ENCODE measurements around the gene NEURL1B. TPM values are rescaled to one million over a fixed set of nuclear protein-coding genes. Genes with fewer than 3 reads are reported as not detected.

NEURL1B gene
- total and polyA plus RNA-seq, 4 donors, result 1.5 to 10.0 (median 5.5) TPM

- no peaks in the 10 kb centered on the region for H3K9me3 ChIP-seq (ENCODE audit: control insufficient read depth in 4 of 4, low read length in 3 of 4)
- DNase-seq (ENCODE audit: low spot score), result no peak
- peak overlapping the region in 1 of 2 donors; percentile 14 for H3K27ac ChIP-seq (ENCODE audit: low read depth in 1 of 2, low read length in 2 of 2)
- H3K36me3 ChIP-seq (ENCODE audit: control insufficient read depth in 4 of 4, insufficient read depth in 3 of 4, low read depth in 1 of 4, low read length in 3 of 4), result no peaks in the 10 kb centered on the region
- H3K4me1 ChIP-seq (ENCODE audit: control insufficient read depth in 4 of 4, insufficient read depth in 4 of 4, low read length in 3 of 4), result peaks cover 3 to 9% (median 5%) of the 10 kb centered on the region in 4 donors
- WGBS, result 85% methylated on average over 24 of the region's 24 CpGs
- H3K9ac ChIP-seq (ENCODE audit: low read depth in 1 of 2, low read length in 2 of 2), result no peak overlapping the region
- no peak overlapping the region for H3K4me3 ChIP-seq (ENCODE audit: low read depth in 1 of 3, low read length in 3 of 3)
- TF ChIP-seq HNF4G (IDR thresholded peaks at IDR 0.05) (no peak), FOXA2 (IDR thresholded peaks at IDR 0.05) (no peak), TAF1 (conservative IDR thresholded peaks at IDR 0.05) (no peak), REST (IDR thresholded peaks at IDR 0.05) (no peak), GABPA (IDR thresholded peaks at IDR 0.05 in 1 of 2, conservative IDR thresholded peaks at IDR 0.05 in 1 of 2) (no peak)
- no peaks in the 10 kb centered on the region for H3K27me3 ChIP-seq (ENCODE audit: control insufficient read depth in 4 of 4, insufficient read depth in 4 of 4, low read length in 3 of 4)
Measured at GRCh38 chr5:172690258-172691075, 49.4 kb downstream of the NEURL1B start.

- no peak overlapping the region for H3K9ac ChIP-seq (ENCODE audit: low read depth in 1 of 2, low read length in 2 of 2)
- no peaks in the 10 kb centered on the region for H3K27me3 ChIP-seq (ENCODE audit: control insufficient read depth in 4 of 4, insufficient read depth in 4 of 4, low read length in 3 of 4)
- 90% methylated on average over 7 of the region's 7 CpGs for WGBS
- no peak for DNase-seq (ENCODE audit: low spot score)
- no peak overlapping the region for H3K4me3 ChIP-seq (ENCODE audit: low read depth in 1 of 3, low read length in 3 of 3)
- no peak for TF ChIP-seq HNF4A (conservative IDR thresholded peaks at IDR 0.05)
- TF ChIP-seq CTCF (IDR thresholded peaks at IDR 0.05; ENCODE audit: low read depth, low read length, missing input control), result no peak
- no peak for TF ChIP-seq FOXA2 (IDR thresholded peaks at IDR 0.05)
- TF ChIP-seq TAF1 (conservative IDR thresholded peaks at IDR 0.05), result no peak
- TF ChIP-seq SP1 (IDR thresholded peaks at IDR 0.05), result no peak
- no peak for TF ChIP-seq NR2F2 (IDR thresholded peaks at IDR 0.05)
- TF ChIP-seq YY1 (IDR thresholded peaks at IDR 0.05), result no peak
- TF ChIP-seq ZBTB33 (IDR thresholded peaks at IDR 0.05), result no peak
- no peak for TF ChIP-seq REST (IDR thresholded peaks at IDR 0.05)
- no peak for TF ChIP-seq FOXA1 (IDR thresholded peaks at IDR 0.05)
- no peak for TF ChIP-seq MAX (IDR thresholded peaks at IDR 0.05)
- TF ChIP-seq HNF4G (IDR thresholded peaks at IDR 0.05), result no peak
- H3K4me1 ChIP-seq (ENCODE audit: control insufficient read depth in 4 of 4, insufficient read depth in 4 of 4, low read length in 3 of 4), result peaks cover 3 to 14% (median 8%) of the 10 kb centered on the region in 4 donors
- no peak overlapping the region for H3K27ac ChIP-seq (ENCODE audit: low read depth in 1 of 2, low read length in 2 of 2)
- no peaks in the 10 kb centered on the region for H3K9me3 ChIP-seq (ENCODE audit: control insufficient read depth in 4 of 4, low read length in 3 of 4)
- H3K36me3 ChIP-seq (ENCODE audit: control insufficient read depth in 4 of 4, insufficient read depth in 3 of 4, low read depth in 1 of 4, low read length in 3 of 4), result no peaks in the 10 kb centered on the region
Measured at GRCh38 chr5:172691886-172692285, 50.8 kb downstream of the NEURL1B start.
